PC-9 (cell line): Measurements from ENCODE around the gene MRPL3.

Experiments used
- EZH2 ChIP-seq: fragments of 200-600 bp; sonication (generic); IDR thresholded peaks from 2 replicates; pipeline ENCODE4 v1.8.0; 2017; ENCODE audit warnings: antibody characterized with exemption, low read depth
- TF ChIP-seq, protein P1 (sequence below): fragments of 200-600 bp; sonication (generic); conservative IDR thresholded peaks from 2 replicates; pipeline ENCODE4 v1.6.1; 2017; ENCODE audit warnings: mixed run types, antibody characterized with exemption, mild to moderate bottlenecking, moderate library complexity

DNA sequence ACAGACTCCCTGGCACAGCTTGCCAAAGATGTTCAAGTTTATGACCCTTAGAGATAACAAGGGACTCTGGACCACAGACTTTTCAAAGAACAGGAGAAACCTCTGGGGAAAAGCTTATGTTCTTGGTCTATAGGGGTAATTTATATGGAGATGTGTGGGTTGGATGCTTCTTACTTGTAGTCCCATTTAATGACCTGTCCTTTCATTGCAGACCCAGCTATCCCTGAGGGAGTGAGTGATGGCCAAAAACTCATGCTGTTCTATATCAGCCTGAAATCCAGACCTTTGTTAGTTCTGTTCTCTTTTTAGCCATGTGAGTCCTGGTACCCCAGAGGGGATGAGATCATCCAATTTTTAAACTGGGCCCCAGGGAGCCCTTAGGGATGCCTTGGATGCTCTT lies 43.7 kb upstream of the MRPL3 start:
- TF ChIP-seq, protein P1, sequence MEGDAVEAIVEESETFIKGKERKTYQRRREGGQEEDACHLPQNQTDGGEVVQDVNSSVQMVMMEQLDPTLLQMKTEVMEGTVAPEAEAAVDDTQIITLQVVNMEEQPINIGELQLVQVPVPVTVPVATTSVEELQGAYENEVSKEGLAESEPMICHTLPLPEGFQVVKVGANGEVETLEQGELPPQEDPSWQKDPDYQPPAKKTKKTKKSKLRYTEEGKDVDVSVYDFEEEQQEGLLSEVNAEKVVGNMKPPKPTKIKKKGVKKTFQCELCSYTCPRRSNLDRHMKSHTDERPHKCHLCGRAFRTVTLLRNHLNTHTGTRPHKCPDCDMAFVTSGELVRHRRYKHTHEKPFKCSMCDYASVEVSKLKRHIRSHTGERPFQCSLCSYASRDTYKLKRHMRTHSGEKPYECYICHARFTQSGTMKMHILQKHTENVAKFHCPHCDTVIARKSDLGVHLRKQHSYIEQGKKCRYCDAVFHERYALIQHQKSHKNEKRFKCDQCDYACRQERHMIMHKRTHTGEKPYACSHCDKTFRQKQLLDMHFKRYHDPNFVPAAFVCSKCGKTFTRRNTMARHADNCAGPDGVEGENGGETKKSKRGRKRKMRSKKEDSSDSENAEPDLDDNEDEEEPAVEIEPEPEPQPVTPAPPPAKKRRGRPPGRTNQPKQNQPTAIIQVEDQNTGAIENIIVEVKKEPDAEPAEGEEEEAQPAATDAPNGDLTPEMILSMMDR, result no peak
- TF ChIP-seq EZH2, result no peak
